Measurements from ENCODE around the gene WFDC5. TPM values are rescaled to one million over a fixed set of nuclear protein-coding genes. Genes with fewer than 3 reads are reported as not detected.

WFDC5 gene
- total RNA-seq, 1 donor from 2014 or later, result not detected

DNA sequence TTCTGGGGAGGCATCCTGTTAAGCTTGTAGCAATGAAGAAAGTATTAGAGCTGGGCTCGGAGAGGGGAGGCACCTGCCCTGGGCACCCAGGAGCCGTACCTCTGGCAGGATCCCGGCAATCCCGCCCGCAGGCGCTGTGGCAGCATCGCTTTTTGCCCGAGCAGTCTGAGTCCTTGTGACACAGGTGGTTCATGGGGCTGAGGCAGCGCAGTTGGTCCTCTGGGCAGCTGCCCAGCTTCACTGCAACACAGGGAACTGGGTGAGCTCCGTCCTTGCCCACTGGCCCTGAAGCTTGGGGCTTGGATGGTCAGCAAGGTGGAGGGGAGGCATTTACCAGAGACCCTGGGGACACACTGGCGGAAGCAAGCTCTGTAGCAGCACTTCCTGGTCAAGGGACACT lies 4.7 kb downstream of the WFDC5 start:
- Mint-ChIP-seq H3K27me3 (ENCODE audit: insufficient read depth, low read depth) (peaks cover 2% of the 10 kb centered on the region), H3K4me3 (no peak overlapping the region), H3K4me1 (peaks cover 8% of the 10 kb centered on the region), H3K9me3 (no peaks in the 10 kb centered on the region), H3K27ac (no peak overlapping the region), H3K36me3 (no peaks in the 10 kb centered on the region)
- no peak for DNase-seq (ENCODE audit: low spot score)
- Histone ChIP-seq H3F3A (ENCODE audit: low read depth) (no peaks in the 10 kb centered on the region), H3K79me2 (ENCODE audit: low read depth) (no peaks in the 10 kb centered on the region), H3K4me1 (no peaks in the 10 kb centered on the region), H3K27me3 (no peaks in the 10 kb centered on the region), H3K36me3 (no peaks in the 10 kb centered on the region), H2AFZ (replicated peaks) (no peak overlapping the region), H3K9ac (no peak overlapping the region), H4K20me1 (ENCODE audit: low read depth) (no peaks in the 10 kb centered on the region), H3K4me3 (no peak overlapping the region), H3K27ac (no peak overlapping the region), H3K4me2 (no peak overlapping the region), H3K9me3 (ENCODE audit: low read depth) (no peaks in the 10 kb centered on the region)
- no peak for TF ChIP-seq EZH2 (IDR thresholded peaks at IDR 0.05)
- TF ChIP-seq, protein P1, sequence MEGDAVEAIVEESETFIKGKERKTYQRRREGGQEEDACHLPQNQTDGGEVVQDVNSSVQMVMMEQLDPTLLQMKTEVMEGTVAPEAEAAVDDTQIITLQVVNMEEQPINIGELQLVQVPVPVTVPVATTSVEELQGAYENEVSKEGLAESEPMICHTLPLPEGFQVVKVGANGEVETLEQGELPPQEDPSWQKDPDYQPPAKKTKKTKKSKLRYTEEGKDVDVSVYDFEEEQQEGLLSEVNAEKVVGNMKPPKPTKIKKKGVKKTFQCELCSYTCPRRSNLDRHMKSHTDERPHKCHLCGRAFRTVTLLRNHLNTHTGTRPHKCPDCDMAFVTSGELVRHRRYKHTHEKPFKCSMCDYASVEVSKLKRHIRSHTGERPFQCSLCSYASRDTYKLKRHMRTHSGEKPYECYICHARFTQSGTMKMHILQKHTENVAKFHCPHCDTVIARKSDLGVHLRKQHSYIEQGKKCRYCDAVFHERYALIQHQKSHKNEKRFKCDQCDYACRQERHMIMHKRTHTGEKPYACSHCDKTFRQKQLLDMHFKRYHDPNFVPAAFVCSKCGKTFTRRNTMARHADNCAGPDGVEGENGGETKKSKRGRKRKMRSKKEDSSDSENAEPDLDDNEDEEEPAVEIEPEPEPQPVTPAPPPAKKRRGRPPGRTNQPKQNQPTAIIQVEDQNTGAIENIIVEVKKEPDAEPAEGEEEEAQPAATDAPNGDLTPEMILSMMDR (IDR thresholded peaks at IDR 0.05), result no peak
- no peak for TF ChIP-seq EZH2phosphoT487 (IDR thresholded peaks at IDR 0.05)

DNA sequence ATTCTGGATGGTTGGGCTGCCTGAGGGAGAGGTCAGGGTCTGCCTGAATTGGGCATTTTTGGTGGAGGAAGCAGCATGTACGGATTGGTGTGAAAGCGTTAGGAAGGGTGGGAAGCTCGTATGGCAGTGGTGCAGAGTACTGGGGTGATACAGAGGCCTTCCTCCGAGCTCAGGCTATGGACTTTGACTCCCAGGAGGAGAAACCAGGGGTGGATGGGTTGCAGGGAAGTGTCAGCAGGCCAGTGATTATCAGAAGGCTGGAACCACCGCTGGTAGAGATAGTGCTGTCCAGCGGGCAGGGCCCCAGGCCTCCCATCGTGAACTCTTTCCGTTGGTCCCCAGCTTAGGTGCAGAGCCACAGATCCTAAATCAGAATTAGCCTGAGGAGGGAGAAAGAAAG lies 5.3 kb downstream of the WFDC5 start:
- peaks cover 2% of the 10 kb centered on the region for H3K27me3 Mint-ChIP-seq (ENCODE audit: insufficient read depth, low read depth)
- no peaks in the 10 kb centered on the region for H3K79me2 ChIP-seq (ENCODE audit: low read depth)
- no peaks in the 10 kb centered on the region for H3K27me3 ChIP-seq
- H3K27ac Mint-ChIP-seq, result peak overlapping the region; percentile 6
- H3K9me3 Mint-ChIP-seq, result no peaks in the 10 kb centered on the region
- TF ChIP-seq, protein P1 (IDR thresholded peaks at IDR 0.05), result no peak
- TF ChIP-seq EZH2 (IDR thresholded peaks at IDR 0.05), result no peak
- no peak for TF ChIP-seq EZH2phosphoT487 (IDR thresholded peaks at IDR 0.05)
- H4K20me1 ChIP-seq (ENCODE audit: low read depth), result no peaks in the 10 kb centered on the region
- no peaks in the 10 kb centered on the region for H3K36me3 ChIP-seq
- H2AFZ ChIP-seq (replicated peaks), result no peak overlapping the region
- H3K4me3 Mint-ChIP-seq, result no peak overlapping the region
- H3K27ac ChIP-seq, result no peak overlapping the region
- H3K4me2 ChIP-seq, result no peak overlapping the region
- DNase-seq (ENCODE audit: low spot score), result no peak
- no peak overlapping the region for H3K4me3 ChIP-seq
- no peaks in the 10 kb centered on the region for H3K4me1 ChIP-seq
- H3K36me3 Mint-ChIP-seq, result no peaks in the 10 kb centered on the region
- no peaks in the 10 kb centered on the region for H3F3A ChIP-seq (ENCODE audit: low read depth)
- H3K4me1 Mint-ChIP-seq, result peaks cover 8% of the 10 kb centered on the region
- H3K9me3 ChIP-seq (ENCODE audit: low read depth), result no peaks in the 10 kb centered on the region
- H3K9ac ChIP-seq, result no peak overlapping the region

DNA sequence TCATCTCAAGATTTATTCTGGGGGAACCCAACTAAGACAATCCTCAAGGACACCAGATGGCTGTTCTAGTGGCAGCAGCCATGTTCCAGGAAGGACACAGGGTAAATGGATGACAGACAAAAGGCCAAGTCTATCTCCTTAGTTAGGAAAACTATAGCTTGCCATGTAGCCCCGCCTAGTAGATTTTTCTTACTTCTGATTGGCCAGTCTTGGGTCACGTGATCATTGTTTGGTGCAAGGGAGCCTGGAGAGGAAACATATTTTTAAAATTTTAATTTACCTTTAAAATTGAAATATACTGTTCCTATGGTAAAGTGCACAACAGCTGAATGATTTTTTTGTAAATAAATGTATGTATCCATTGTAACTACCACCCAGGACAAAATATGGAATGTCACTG lies 9.7 kb downstream of the WFDC5 start:
- Histone ChIP-seq H3K4me2 (no peak overlapping the region), H4K20me1 (ENCODE audit: low read depth) (no peaks in the 10 kb centered on the region), H3K36me3 (no peaks in the 10 kb centered on the region), H3K4me1 (no peaks in the 10 kb centered on the region), H3K9ac (no peak overlapping the region), H2AFZ (replicated peaks) (no peak overlapping the region), H3K27me3 (peaks cover 16% of the 10 kb centered on the region), H3K9me3 (ENCODE audit: low read depth) (no peaks in the 10 kb centered on the region), H3K27ac (no peak overlapping the region), H3F3A (ENCODE audit: low read depth) (no peaks in the 10 kb centered on the region), H3K79me2 (ENCODE audit: low read depth) (no peaks in the 10 kb centered on the region), H3K4me3 (no peak overlapping the region)
- no peak overlapping the region for H3K27ac Mint-ChIP-seq
- H3K27me3 Mint-ChIP-seq (ENCODE audit: insufficient read depth, low read depth), result peaks cover 9% of the 10 kb centered on the region
- TF ChIP-seq EZH2 (IDR thresholded peaks at IDR 0.05) (no peak), EZH2phosphoT487 (IDR thresholded peaks at IDR 0.05) (no peak)
- TF ChIP-seq, protein P1 (IDR thresholded peaks at IDR 0.05), result no peak
- H3K4me3 Mint-ChIP-seq, result no peak overlapping the region
- H3K4me1 Mint-ChIP-seq, result peaks cover 4% of the 10 kb centered on the region
- no peaks in the 10 kb centered on the region for H3K9me3 Mint-ChIP-seq
- no peaks in the 10 kb centered on the region for H3K36me3 Mint-ChIP-seq
- DNase-seq (ENCODE audit: low spot score), result no peak
